ENCODE data around the gene DGKH.

Gene DGKH

GRCh38 chr13:42038661-42039456 is 9.6 kb upstream of the DGKH start:
- in situ Hi-C loops (cut with HindIII; ENCODE audit: low pct_ligation_motif_present, low pct_unique_long_range_greater_than_20kb, low sequenced_read_pairs) = no loop called here
- DNase-seq = no peak

DNA sequence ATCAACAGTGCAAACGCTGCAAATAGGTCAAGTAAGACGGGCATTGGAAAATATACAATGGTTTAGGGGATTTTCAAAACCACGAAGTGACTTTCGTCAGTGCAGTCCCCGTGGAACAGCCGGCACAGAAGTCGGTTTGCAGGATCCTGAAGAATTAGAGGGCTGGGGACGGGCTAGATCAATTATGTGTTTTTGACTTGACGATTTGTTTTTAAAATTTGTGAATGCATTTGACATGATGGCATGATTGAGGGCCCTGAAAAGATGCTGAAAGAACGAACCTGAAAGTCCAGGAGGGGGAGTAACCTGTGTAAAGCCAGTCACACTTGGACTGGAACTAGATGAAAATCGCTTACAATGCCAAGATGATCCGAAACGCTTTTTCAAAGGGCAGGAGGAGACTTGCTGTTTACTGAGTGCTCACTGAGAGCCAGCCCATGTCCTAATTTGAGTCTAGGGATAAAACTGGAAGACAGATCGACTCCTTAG is 8.9 kb upstream of the DGKH start:
- no peak for DNase-seq
- in situ Hi-C loops (cut with HindIII; ENCODE audit: low pct_ligation_motif_present, low pct_unique_long_range_greater_than_20kb, low sequenced_read_pairs) = no loop called here

- in situ Hi-C loops (cut with HindIII; ENCODE audit: low pct_ligation_motif_present, low pct_unique_long_range_greater_than_20kb, low sequenced_read_pairs) = no loop called here
- DNase-seq = peak; percentile 85
Observed at GRCh38 chr13:42039946-42040729, 8.3 kb upstream of the DGKH start.

DNA sequence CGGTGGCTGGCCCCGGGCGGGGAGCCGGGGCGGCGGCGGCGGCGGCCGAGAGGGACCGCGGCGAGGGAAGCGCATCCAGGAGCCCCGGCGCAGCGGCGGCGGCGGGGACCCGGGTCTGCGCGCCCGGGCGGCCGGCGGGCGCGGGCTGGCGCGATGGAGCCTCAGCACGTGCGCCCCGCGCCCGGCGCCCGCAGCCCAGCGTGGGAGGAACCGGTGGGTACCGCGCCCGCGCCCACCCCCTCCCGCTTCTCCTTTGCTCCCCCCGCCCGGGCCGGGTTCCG is 7.8 kb upstream of the DGKH start:
- in situ Hi-C loops (cut with HindIII; ENCODE audit: low pct_ligation_motif_present, low pct_unique_long_range_greater_than_20kb, low sequenced_read_pairs) = no loop called here
- DNase-seq = no peak

DNA sequence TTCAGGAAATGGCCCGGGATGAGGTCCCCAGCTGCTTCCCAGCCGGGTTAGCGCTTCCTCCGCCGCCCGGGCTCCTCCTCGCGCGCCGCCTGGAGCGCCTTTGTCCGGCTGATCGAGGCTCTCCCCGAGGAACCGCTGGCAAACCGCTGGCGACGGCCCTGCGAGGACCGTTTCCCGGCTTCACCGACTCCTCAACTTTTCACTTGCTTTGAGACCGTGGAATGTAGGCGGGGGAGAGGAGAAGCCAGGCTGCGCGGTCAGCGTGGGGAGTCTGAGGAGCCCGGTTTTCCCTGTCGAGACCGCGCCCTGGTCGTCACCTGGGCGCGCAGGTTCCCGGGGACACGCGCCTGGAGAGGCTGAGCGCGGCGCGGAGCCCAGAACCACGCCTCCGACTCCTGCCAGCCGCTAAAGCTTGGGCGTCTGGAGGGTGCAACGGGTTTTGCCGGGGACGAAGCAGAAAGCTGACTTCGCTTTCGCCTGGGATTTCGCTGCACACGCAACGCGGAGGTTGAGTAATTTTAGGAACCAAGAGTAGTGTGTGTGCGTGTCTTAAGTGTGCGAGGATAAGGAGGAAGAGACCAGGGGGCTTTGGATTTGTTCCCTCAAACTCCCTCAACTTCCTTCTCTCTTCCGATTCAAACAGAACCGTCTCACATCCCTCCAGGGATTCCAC is 7.3 kb upstream of the DGKH start:
- in situ Hi-C loops (cut with HindIII; ENCODE audit: low pct_ligation_motif_present, low pct_unique_long_range_greater_than_20kb, low sequenced_read_pairs) = no loop called here
- peak; percentile 47 for DNase-seq

- in situ Hi-C loops (cut with HindIII; ENCODE audit: low pct_ligation_motif_present, low pct_unique_long_range_greater_than_20kb, low sequenced_read_pairs) = no loop called here
- DNase-seq = peak; percentile 59
Observed at GRCh38 chr13:42041684-42042035, 6.8 kb upstream of the DGKH start.

GRCh38 chr13:42043676-42044075 is 4.8 kb upstream of the DGKH start:
- in situ Hi-C loops (cut with HindIII; ENCODE audit: low pct_ligation_motif_present, low pct_unique_long_range_greater_than_20kb, low sequenced_read_pairs) = no loop called here
- no peak for DNase-seq

DNA sequence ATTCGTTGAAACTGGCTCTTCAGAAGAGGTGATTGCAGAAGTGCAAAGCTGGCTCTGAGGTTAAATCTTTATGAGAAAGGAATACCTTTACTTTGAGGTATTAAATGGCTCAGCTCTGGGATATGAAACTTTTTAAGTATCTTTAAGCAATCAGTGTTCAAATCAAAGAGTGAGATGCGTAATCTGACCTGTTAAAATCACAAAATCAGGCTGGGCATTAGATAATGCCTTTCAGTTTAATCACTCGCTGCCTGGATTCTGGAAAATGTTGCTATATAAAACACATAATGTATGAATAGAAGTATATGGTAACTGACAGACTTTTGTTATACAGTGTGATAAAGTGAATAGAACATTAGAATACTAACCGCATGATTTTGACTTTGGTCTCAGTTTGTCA is 2.0 kb upstream of the DGKH start:
- DNase-seq = no peak
- in situ Hi-C loops (cut with HindIII; ENCODE audit: low pct_ligation_motif_present, low pct_unique_long_range_greater_than_20kb, low sequenced_read_pairs) = no loop called here

GRCh38 chr13:42047561-42048341 is 697 bp upstream of the DGKH start:
- DNase-seq = peak; percentile 65
- in situ Hi-C loops (cut with HindIII; ENCODE audit: low pct_ligation_motif_present, low pct_unique_long_range_greater_than_20kb, low sequenced_read_pairs) = no loop called here

- in situ Hi-C loops (cut with HindIII; ENCODE audit: low pct_ligation_motif_present, low pct_unique_long_range_greater_than_20kb, low sequenced_read_pairs) = no loop called here
- peak; percentile 76 for DNase-seq
Observed at GRCh38 chr13:42048684-42049453, 421 bp downstream of the DGKH start.

GRCh38 chr13:42049454-42049813 is 986 bp downstream of the DGKH start:
- in situ Hi-C loops (cut with HindIII; ENCODE audit: low pct_ligation_motif_present, low pct_unique_long_range_greater_than_20kb, low sequenced_read_pairs) = no loop called here
- DNase-seq = no peak

GRCh38 chr13:42054798-42055499 is 6.5 kb downstream of the DGKH start:
- in situ Hi-C loops (cut with HindIII; ENCODE audit: low pct_ligation_motif_present, low pct_unique_long_range_greater_than_20kb, low sequenced_read_pairs) = no loop called here
- DNase-seq = no peak

- in situ Hi-C loops (cut with HindIII; ENCODE audit: low pct_ligation_motif_present, low pct_unique_long_range_greater_than_20kb, low sequenced_read_pairs) = no loop called here
- DNase-seq = no peak
Observed at GRCh38 chr13:42055500-42056085, 7.1 kb downstream of the DGKH start.

DNA sequence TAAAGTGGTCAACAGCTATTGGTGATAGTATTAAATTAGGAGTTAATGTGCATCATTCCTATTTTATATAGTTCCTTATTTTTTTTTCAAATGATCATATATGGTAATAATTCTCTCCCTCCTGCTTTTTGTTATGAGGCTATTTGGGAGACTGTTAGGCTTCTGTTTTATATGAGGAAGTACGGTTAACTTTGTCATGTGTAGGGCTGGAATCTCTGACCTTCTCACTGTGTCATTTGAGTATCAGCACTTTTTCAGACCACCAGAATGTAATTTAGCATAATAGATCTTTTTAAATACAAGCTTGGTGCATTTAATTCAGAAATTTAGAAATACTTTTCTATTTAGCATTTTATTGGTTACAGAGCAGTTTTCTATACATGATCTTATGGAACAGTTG is 7.7 kb downstream of the DGKH start:
- DNase-seq = no peak
- in situ Hi-C loops (cut with HindIII; ENCODE audit: low pct_ligation_motif_present, low pct_unique_long_range_greater_than_20kb, low sequenced_read_pairs) = no loop called here

DNA sequence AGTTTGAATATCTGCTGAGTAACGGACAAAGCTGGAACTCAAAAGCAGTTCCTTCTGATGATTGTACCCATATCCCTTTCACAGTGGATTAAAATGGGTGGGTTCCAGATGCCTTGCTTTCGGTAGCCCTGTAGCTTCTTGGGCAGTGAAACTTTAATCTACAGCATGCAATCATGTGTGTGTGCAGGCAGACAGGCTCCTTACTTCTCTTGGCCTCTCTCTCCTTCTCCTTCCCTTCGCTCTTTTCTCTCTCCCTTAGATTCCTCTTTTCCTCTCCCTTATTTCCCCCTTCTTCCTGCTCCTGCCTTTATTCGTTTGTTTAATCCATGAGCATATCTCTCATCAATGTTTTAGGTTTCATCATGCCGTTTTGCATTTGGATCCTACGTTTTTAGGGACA is 8.1 kb downstream of the DGKH start:
- DNase-seq = no peak
- in situ Hi-C loops (cut with HindIII; ENCODE audit: low pct_ligation_motif_present, low pct_unique_long_range_greater_than_20kb, low sequenced_read_pairs) = no loop called here

GRCh38 chr13:42057918-42058530 is 9.6 kb downstream of the DGKH start:
- no peak for DNase-seq
- in situ Hi-C loops (cut with HindIII; ENCODE audit: low pct_ligation_motif_present, low pct_unique_long_range_greater_than_20kb, low sequenced_read_pairs) = no loop called here

- no peak for DNase-seq
- in situ Hi-C loops (cut with HindIII; ENCODE audit: low pct_ligation_motif_present, low pct_unique_long_range_greater_than_20kb, low sequenced_read_pairs) = no loop called here
Observed at GRCh38 chr13:42061943-42062342, 13.5 kb downstream of the DGKH start.
